GM21390 (cell line): ENCODE data around the gene USP38.
"Not testable (repeated sequence)": the region's sequence is repeated elsewhere in the genome, so short reads cannot be mapped to it uniquely, and the experiment has no call there.

Experiments used
- ATAC-seq: cut with Tn5 transposase; IDR thresholded peaks from one replicate; pipeline ENCODE4 v1.9.1; 2021; ENCODE audit not compliant: unreplicated experiment

Gene USP38

GRCh38 chr4:143203577-143203976, 18.9 kb downstream of the USP38 start:
- ATAC-seq = no peak

GRCh38 chr4:143207555-143207954, 22.8 kb downstream of the USP38 start:
- ATAC-seq = no peak

DNA sequence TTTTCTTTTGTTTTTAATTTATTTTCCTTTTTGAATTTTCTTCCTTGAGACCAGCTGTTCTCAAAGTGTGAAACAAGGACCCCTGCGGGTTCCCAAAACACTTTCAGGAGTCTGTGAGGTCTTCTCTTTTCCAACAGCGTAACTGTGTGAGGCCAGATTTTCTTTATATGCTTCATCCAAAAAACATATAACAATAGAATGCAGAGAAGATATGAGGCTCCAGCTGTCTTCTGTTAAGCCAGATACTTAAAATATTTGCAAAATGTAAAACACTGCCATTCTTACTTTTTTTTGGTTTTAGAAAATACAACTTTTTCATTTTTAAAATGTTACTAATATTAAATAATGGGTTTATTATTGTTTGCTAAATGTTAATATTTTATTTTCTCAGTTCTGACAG, 27.8 kb downstream of the USP38 start:
- ATAC-seq = no peak

GRCh38 chr4:143215873-143216272, 31.2 kb downstream of the USP38 start:
- no peak for ATAC-seq

DNA sequence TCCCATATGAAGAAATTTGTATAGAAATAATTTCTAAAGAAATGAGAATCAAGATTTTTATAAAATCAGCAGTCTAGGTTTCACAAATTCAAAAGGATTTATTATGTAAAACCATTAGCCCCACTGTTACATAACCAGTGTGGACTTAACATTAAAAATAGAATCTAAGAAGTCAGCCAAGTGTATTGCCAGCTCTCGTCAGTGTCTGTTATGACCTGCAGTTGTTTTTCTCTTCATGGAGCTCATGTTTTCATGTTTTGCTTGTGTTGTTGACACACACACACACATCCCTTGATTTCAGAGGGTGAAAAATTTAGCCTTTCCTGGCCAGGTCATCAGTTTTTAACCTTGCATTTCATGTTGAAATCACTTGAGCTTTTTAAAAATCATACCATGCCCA, 39.5 kb downstream of the USP38 start:
- ATAC-seq = no peak

DNA sequence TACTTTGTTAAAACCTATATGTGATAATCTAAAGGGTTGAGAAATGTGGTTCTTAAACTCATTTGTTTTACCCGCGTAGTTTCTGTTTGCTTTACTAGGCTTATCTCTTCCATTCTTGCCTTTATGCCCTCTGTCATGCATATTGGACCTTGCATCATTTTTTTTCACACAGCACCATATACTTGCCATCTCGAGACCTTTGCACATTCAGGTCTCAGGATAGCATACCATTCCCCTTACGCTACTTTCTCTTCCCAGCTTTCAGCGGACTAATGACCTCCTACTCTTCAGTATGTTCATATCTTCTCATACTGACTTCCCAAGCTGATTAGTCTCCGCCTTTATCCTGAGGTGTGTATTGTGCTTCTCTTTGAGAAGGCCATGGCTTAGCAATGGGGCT, 40.5 kb downstream of the USP38 start:
- no peak for ATAC-seq

GRCh38 chr4:143230683-143231082, 46.0 kb downstream of the USP38 start:
- no peak for ATAC-seq

DNA sequence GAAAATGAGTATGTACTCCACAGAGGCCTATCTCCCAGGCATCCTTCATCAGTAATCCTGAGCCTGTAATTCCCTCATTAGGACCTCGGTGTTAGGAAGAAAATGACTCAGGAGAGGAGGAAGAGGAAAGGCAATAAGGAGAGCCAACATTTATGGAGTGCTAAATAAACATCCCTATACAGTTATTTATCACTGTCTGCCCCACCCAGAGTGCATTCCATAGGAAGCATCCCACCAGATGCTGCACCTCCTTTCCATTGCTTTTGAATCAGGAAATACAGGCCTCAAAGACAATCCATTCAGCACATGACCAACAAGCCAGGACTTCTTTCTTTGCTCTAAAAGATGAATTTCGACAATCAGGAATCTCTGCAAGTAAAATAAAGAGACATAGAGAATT, 47.6 kb downstream of the USP38 start:
- ATAC-seq = no peak

DNA sequence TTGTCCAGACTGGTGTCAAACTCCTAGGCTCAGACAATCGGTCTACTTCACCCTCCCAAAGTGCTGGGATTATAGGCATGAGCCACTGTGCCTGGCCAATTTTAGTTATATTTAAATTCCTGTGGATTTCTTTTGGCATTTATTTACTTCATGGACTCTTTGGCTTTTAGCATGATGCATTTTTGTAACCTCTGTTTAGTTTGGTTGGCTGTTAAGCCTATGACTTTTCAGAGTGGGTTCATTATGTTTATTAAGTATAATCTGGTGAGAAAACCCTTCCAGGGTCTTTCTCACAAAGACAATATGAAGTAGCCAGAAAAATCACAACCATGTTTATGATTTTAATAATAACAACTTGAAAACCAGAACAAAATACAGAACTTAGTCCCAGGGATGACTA, 49.4 kb downstream of the USP38 start:
- no peak for ATAC-seq

DNA sequence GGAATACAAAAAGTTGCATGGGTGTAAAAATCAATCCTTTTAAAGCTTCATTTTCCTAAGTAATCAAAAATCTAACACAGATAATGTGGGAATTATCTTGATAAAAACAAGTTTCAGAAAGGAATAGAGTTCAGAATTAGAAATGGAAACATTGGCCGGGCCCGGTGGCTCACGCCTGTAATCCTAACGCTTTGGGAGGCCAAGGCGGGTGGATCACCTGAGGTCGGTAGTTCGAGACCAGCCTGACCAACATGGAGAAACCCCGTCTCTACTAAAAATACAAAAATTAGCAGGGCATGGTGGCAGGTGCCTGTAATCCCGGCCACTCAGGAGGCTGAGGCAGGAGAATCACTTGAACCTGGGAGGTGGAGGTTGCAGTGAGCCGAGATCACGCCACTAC, 52.5 kb downstream of the USP38 start:
- not testable (repeated sequence) for ATAC-seq

GRCh38 chr4:143240939-143241679, 56.4 kb downstream of the USP38 start:
- ATAC-seq = no peak

- no peak for ATAC-seq
These were observed 57.2 kb downstream of the USP38 start for GRCh38 chr4:143241892-143242291.

- no peak for ATAC-seq
These were observed 58.3 kb downstream of the USP38 start for GRCh38 chr4:143243041-143243440.

GRCh38 chr4:143246977-143247376, 62.3 kb downstream of the USP38 start:
- ATAC-seq = no peak

DNA sequence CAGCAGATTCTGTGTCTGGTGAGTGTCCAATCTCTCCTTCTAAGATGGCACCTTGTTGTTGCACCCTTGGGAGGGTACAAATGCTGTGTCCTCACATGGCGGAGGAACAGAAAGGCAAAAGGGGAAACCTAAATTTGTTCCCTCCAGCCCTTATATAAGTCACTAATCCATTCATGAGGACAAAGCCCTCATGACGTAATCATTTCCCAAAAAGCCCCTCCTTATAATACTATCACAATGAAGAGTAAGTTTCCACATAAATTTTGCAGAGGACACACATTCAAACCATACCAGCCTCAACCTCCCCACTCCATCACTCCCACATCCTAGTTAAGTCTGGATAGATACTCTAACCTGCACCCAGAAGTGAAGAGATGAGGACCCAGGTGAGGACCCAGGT, 63.1 kb downstream of the USP38 start:
- ATAC-seq = no peak

DNA sequence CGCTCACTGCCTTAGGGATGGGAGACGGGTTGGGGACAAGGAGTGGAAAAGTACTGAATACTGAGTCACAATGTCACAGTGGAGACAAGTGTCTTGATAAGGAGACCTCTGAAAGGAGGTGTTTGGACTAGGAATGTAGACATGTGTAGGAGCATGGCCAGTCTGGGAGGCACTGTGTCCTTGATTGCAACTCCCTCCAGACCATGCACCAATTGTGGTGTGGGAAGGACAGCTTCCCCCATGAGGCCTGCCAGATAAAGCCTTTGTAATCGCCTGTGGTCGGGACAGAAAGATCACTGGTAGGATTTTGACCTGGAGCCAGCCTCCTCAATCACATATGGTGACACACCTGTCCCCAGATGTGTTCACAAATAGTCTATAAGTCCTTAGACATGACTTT, 64.1 kb downstream of the USP38 start:
- ATAC-seq = no peak

DNA sequence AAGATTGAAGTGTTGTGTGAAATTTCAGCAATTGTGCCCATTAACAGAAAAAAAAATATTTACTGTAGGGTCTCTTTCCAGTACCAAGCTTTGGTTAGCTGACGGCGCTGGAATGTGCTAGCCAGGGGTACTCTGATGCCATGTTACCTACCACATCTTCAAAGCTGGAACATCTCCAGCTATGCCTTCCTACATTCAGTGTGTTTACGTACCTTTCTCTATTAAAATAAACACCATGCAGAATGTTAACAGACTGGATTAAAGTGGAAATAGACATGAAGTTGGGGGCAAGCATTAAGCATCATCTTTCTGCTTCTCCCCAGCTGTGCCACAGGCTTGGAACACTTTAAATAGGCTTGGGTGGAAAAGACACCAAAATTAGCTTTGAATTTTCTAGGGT, 65.9 kb downstream of the USP38 start:
- ATAC-seq = no peak

DNA sequence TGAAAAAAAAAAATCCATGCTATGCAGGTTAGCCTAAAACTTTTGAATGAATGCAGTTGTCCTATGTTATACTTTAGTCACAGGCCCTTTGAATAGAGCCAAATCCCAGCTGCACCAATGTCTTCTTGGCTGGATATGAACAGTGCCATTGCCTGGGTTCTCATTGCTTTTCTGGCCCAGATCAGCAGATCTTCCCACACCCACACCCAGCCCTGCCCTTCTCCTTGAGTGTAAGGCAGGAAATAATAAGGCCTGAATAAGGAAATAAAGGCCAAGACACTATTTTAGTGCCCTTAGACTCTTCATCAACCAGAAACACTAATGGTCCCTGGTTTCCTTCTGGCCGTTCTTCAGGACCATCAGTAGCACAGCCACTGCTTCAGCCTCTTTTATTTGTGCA, 66.6 kb downstream of the USP38 start:
- ATAC-seq = no peak

GRCh38 chr4:143251779-143252178, 67.1 kb downstream of the USP38 start:
- ATAC-seq = no peak

GRCh38 chr4:143252478-143252877, 67.8 kb downstream of the USP38 start:
- ATAC-seq = no peak

DNA sequence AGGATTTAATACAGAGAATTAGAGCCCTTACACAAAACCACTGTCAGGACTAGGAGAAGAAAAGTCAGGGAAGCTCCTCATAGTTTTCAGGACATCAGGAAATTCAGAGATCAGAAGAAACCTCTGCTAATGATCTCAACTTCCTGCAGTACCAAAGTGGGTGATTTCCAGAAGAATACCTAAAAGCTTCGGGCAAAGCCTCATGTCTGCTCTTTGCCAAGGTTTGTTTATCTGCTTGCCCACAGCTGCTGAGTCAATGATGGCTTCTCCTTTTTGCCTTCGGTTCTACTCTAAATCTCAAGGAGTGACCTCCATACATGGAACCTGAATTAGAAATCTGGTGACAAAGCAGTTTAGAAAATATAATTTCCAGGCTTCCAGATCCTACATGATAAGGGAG, 68.4 kb downstream of the USP38 start:
- no peak for ATAC-seq

DNA sequence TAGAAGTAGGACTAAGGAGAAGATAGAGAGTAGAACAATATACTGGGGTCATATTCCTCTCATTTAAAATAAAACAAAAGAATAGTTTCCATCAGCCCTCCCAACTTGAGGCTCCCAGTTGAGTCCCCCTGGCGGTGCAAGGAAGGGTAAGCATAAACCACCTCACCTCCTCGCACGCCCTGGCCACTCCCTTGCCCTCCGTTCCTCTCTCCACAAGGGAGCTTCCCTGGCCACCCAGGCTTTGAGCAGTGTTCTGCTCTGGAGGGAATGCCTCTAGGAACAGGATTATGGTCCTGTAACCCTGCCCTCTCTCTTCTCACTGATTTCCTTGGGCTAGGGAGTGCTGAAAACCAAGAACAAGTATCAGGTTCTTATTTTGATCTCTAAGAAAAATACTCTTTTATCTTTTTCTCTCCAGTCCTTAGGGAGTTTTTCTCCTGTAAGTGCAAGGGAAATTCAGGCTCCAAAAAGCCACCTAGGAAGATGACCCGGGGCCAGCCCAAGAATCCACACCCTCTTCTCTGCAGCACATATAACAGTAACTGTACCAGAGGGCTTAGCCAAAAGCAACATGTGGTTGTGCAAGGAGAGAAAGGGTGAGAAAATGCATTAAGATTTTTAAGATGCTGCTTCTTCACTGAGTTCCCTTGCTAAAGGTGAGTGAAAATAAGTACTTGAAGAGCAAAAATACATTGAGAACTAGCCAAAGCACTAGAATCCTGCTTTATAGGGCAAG, 69.9 kb downstream of the USP38 start:
- no peak for ATAC-seq

DNA sequence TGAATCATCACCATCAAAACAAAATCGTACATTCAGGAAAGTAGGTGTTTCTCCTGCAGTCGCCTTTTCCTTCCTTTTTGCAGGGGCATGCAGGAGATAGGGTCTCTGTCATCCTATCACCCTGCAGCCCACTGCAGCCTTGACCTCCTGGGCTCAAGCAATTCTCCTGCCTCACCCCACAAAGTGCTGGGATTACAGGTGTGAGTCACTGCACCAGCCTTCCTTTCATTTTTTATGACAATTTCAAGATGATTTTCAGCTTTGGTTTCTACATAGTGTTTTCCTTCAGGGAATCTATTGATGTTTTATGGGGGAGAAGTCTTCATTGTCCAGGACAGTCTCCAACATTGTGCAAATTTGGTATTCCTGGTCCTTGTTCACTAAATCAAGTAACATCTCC, 71.7 kb downstream of the USP38 start:
- ATAC-seq = no peak
